ENCODE measurements around the gene MAML1. TPM values are rescaled to one million over a fixed set of nuclear protein-coding genes. Genes with fewer than 3 reads are reported as not detected.

Gene MAML1
- total and polyA plus RNA-seq, 4 donors, result 2.2 to 7.6 (median 6.3) TPM

- no peaks in the 10 kb centered on the region for H3K36me3 ChIP-seq (ENCODE audit: control insufficient read depth in 4 of 4, insufficient read depth in 3 of 4, low read depth in 1 of 4, low read length in 3 of 4)
- H3K27me3 ChIP-seq (ENCODE audit: control insufficient read depth in 4 of 4, insufficient read depth in 4 of 4, low read length in 3 of 4), result no peaks in the 10 kb centered on the region
- DNase-seq (ENCODE audit: low spot score), result no peak
- H3K9ac ChIP-seq (ENCODE audit: low read depth in 1 of 2, low read length in 2 of 2), result no peak overlapping the region
- no peak overlapping the region for H3K4me3 ChIP-seq (ENCODE audit: low read depth in 1 of 3, low read length in 3 of 3)
- 85% methylated on average over 27 of the region's 27 CpGs for WGBS
- H3K4me1 ChIP-seq (ENCODE audit: control insufficient read depth in 4 of 4, insufficient read depth in 4 of 4, low read length in 3 of 4), result peaks cover 12 to 32% (median 17%) of the 10 kb centered on the region in 4 donors
- no peaks in the 10 kb centered on the region for H3K9me3 ChIP-seq (ENCODE audit: control insufficient read depth in 4 of 4, low read length in 3 of 4)
- TF ChIP-seq CTCF (IDR thresholded peaks at IDR 0.05; ENCODE audit: low read depth, low read length, missing input control), result no peak
- peak overlapping the region in 1 of 2 donors; percentile 54 for H3K27ac ChIP-seq (ENCODE audit: low read depth in 1 of 2, low read length in 2 of 2)
Observed at GRCh38 chr5:179812135-179812825, 79.7 kb downstream of the MAML1 start.

- Histone ChIP-seq H3K9ac (ENCODE audit: low read depth in 1 of 2, low read length in 2 of 2) (no peak overlapping the region), H3K4me3 (ENCODE audit: low read depth in 1 of 3, low read length in 3 of 3) (no peak overlapping the region), H3K9me3 (ENCODE audit: control insufficient read depth in 4 of 4, low read length in 3 of 4) (no peaks in the 10 kb centered on the region), H3K4me1 (ENCODE audit: control insufficient read depth in 4 of 4, insufficient read depth in 4 of 4, low read length in 3 of 4) (peaks cover 11 to 36% (median 19%) of the 10 kb centered on the region in 4 donors), H3K27me3 (ENCODE audit: control insufficient read depth in 4 of 4, insufficient read depth in 4 of 4, low read length in 3 of 4) (no peaks in the 10 kb centered on the region), H3K36me3 (ENCODE audit: control insufficient read depth in 4 of 4, insufficient read depth in 3 of 4, low read depth in 1 of 4, low read length in 3 of 4) (no peaks in the 10 kb centered on the region), H3K27ac (ENCODE audit: low read depth in 1 of 2, low read length in 2 of 2) (peak overlapping the region; percentile 54 to 57)
- no peak for DNase-seq (ENCODE audit: low spot score)
- peak; percentile 94 to 95 for TF ChIP-seq RXRA (IDR thresholded peaks at IDR 0.05)
- peak; percentile 65 for TF ChIP-seq FOXA1 (IDR thresholded peaks at IDR 0.05)
- TF ChIP-seq MAX (IDR thresholded peaks at IDR 0.05), result peak; percentile 67
- peak; percentile 71 to 84 for TF ChIP-seq JUND (IDR thresholded peaks at IDR 0.05)
- TF ChIP-seq SP1 (IDR thresholded peaks at IDR 0.05), result peak; percentile 99
- TF ChIP-seq GABPA (IDR thresholded peaks at IDR 0.05 in 1 of 2, conservative IDR thresholded peaks at IDR 0.05 in 1 of 2), result peak in 1 of 2 donors; percentile 35
- TF ChIP-seq CTCF (IDR thresholded peaks at IDR 0.05; ENCODE audit: low read depth, low read length, missing input control), result no peak
- TF ChIP-seq EGR1 (IDR thresholded peaks at IDR 0.05; ENCODE audit: low read depth in 2 of 2), result peak in 1 of 2 donors; percentile 46
- TF ChIP-seq ZBTB33 (IDR thresholded peaks at IDR 0.05), result peak; percentile 77
- TF ChIP-seq HNF4A (conservative IDR thresholded peaks at IDR 0.05), result peak; percentile 100
- peak; percentile 71 to 72 for TF ChIP-seq RAD21 (IDR thresholded peaks at IDR 0.05)
- peak; percentile 31 for TF ChIP-seq NR2F2 (IDR thresholded peaks at IDR 0.05)
- TF ChIP-seq ATF3 (IDR thresholded peaks at IDR 0.05), result no peak
- peak; percentile 66 for TF ChIP-seq FOXA2 (IDR thresholded peaks at IDR 0.05)
- TF ChIP-seq TAF1 (conservative IDR thresholded peaks at IDR 0.05), result peak; percentile 53
- TF ChIP-seq REST (IDR thresholded peaks at IDR 0.05), result peak; percentile 89
- peak; percentile 62 for TF ChIP-seq YY1 (IDR thresholded peaks at IDR 0.05)
- TF ChIP-seq HNF4G (IDR thresholded peaks at IDR 0.05), result peak; percentile 98
- WGBS, result 42% methylated on average over 5 of the region's 5 CpGs
Observed at GRCh38 chr5:179812997-179813607, 80.5 kb downstream of the MAML1 start.
